SW480 (cell line): ENCODE results near the gene MVP.
A peak's percentile ranks its signal among the peaks of the same experiment; 100 is the strongest.

ENCODE experiments used
- DNase-seq: peaks from one replicate; pipeline ENCODE4 v3.0.0-alpha.2; 2016; ENCODE audit warnings: low spot score

Gene MVP

DNA sequence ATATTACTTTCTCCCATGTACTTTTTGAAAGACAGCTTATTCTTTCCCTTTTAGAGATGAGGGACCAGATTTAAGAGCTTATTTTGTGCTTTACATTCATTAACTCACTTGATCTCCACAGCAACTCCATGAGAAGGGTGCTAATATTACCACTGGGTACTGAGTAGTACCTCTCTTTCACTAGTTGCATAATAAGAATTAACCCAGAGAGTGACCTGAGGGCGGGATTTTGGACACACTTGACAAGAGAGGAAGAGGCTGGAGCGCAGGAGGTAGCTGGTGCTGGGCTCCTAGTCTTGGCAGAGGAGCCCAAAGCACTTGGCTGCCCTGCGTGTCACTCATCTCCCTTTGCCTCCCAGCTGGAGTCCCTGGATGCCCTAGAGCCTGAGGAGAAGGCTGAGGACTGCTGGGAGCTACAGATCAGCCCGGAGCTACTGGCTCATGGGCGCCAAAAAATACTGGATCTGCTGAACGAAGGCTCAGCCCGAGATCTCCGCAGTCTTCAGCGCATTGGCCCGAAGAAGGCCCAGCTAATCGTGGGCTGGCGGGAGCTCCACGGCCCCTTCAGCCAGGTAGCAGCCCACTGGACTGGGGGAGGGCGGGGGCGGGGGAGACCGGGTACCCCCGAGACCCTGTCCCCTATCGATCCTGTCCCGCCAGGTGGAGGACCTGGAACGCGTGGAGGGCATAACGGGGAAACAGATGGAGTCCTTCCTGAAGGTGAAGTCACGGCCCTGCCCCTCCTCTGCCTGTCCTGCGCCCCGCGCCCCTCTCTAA, 15.6 kb upstream of the MVP start:
- DNase-seq = peak; percentile 57

DNA sequence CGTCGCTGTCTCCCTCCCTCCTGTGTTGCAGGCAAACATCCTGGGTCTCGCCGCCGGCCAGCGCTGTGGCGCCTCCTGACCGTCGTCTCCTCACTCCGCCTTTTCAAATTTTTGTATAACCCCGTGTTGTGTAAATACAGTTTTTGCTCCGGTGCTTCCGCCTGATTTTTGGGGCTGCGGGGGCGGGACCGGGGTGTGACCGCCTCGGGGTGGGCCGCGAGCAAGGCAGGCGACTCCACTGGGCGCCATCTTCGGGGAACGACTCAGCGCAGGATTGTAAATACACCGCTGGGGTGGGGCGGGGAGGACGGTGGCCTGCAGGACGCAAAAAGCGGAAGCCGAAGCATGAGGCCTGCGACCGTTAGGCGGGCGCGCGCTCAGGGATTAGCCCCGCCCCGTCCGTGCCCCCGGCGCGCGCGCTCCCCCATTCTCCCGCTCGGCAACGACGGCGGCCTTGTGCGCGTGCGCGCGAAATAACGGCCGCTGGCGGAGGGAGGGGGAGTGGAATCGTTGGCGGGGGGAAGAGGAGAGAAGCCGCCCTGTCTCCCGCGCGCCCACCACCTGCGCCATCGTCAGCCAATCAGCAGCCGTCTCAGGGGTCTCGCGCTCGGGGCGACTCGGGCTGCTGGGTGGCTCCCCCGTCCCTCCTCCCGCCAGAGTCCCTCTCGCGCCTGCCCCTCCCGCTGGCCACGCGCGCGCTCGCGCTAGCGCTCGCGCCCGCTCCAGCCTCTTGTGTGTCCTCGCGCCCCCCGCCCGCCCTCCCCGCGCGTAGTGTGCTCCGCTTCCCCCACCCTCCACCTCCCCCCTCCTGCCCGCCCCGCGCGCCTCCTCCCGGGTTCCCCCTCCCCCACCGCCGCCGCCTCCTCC, 14.8 kb upstream of the MVP start:
- peak; percentile 94 for DNase-seq

DNA sequence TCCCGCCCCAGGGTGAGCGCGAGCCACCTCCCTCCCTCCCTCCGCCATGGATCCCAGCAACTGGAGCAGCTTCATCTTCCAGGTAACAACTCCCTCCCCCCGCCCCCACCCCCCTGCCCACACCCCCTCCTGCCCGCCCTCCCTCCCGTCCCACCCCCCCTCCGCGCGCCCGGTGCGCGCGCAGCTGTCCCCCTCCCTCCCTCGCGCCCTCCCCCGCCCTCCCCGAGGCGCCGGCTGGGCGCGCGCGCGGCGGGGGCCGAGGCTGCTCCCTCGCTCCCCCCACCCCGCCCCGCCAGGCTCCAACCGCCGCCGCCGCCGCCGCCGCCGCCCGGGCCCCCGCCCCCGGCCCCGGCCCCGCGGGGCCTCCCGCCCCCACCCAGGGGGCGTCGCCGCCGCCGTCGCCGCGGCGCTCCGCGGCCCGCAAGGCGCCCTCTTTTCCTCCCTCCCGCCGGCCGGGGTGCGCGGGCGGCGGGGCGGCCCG, 14.1 kb upstream of the MVP start, which contains the start of gene MAZ:
Gene MAZ, plus strand, starts transcription at position 431 of the 481 bp plus-strand sequence. CDS start 173 bp downstream, outside the sequence.
- peak; percentile 89 for DNase-seq

DNA sequence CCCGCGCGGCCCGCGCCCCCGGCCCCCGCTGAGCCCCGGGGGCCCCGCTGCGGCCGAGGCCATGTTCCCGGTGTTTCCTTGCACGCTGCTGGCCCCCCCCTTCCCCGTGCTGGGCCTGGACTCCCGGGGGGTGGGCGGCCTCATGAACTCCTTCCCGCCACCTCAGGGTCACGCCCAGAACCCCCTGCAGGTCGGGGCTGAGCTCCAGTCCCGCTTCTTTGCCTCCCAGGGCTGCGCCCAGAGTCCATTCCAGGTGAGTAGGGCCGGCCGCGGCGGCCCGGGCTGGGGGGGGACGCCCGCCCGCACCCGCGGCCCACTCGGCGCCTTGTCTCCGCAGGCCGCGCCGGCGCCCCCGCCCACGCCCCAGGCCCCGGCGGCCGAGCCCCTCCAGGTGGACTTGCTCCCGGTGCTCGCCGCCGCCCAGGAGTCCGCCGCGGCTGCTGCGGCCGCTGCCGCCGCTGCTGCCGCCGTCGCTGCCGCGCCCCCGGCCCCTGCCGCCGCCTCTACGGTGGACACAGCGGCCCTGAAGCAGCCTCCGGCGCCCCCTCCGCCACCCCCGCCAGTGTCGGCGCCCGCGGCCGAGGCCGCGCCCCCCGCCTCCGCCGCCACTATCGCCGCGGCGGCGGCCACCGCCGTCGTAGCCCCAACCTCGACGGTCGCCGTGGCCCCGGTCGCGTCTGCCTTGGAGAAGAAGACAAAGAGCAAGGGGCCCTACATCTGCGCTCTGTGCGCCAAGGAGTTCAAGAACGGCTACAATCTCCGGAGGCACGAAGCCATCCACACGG, 13.4 kb upstream of the MVP start:
- peak; percentile 77 for DNase-seq

DNA sequence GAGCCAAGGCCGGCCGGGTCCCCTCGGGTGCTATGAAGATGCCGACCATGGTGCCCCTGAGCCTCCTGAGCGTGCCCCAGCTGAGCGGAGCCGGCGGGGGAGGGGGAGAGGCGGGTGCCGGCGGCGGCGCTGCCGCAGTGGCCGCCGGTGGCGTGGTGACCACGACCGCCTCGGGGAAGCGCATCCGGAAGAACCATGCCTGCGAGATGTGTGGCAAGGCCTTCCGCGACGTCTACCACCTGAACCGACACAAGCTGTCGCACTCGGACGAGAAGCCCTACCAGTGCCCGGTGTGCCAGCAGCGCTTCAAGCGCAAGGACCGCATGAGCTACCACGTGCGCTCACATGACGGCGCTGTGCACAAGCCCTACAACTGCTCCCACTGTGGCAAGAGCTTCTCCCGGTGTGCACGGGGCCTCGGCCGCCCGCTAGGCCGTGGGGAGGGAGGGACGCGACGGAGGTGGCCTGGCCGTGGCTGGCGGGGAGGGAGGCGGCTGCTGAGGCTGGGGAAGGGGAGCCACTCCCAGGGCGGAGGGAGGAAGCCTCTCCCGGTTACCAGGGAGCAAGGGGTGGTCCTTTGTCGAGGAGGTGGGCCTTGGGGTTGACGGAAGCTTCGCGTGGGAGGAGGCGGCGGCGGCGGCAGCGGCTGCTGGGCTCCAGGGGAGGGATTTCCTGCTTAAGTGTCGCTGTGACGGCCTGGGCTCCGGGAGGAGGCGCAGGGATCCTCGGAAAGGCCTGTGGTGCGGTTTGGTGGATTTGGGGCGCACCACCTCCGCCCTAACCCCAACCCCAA, 12.6 kb upstream of the MVP start:
- DNase-seq = peak; percentile 90

DNA sequence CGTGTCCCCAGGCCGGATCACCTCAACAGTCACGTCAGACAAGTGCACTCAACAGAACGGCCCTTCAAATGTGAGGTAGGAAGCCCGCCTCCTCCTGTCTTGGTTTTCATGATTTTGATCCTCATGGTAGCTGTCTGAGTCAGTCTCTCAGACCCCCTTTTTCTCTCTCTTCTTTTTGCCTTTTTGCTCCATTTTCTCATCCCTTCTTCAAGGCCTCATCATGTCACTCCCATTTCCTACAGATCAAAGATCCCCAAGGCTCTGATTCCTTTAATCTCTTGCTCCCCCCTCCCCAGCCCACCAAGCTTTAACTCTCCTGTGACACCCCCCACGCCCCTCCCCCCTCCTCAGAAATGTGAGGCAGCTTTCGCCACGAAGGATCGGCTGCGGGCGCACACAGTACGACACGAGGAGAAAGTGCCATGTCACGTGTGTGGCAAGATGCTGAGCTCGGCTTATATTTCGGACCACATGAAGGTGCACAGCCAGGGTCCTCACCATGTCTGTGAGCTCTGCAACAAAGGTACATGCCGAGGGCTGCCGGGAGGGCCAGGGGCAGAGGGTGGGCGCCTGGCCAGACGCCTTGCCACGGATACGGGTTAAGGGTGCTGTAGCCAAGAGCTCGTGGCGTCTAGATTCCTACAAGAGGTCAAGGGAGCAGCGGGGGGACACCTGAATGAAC, 11.9 kb upstream of the MVP start:
- DNase-seq = no peak

DNA sequence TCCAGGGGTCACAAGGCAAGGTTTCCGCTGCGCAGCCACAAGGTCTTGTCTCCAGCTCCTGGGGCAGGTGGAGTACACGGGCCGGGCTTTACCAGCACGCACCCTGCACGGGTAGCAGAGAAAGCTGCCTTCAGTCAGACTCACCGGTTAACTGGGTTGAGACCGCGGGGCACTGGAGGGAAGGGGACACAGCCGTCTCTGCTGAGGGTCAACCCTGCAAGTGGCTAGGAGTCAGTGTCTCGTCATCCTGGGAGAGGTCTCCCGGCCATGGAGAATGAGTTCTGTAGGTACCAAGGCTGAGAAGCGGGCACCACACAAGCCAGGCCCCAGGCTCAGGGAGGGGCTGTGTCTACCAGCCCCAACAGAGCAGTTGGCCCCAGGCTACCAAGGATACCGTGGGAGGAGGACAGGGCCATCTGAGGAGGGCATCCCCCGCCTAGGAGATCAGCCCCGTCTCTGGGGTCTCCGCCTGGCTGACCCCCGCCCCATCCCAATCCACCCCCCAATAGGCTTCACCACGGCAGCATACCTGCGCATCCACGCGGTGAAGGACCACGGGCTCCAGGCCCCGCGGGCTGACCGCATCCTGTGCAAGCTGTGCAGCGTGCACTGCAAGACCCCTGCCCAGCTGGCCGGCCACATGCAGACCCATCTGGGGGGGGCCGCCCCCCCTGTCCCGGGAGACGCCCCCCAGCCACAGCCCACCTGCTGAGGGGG, 11.1 kb upstream of the MVP start:
- no peak for DNase-seq

DNA sequence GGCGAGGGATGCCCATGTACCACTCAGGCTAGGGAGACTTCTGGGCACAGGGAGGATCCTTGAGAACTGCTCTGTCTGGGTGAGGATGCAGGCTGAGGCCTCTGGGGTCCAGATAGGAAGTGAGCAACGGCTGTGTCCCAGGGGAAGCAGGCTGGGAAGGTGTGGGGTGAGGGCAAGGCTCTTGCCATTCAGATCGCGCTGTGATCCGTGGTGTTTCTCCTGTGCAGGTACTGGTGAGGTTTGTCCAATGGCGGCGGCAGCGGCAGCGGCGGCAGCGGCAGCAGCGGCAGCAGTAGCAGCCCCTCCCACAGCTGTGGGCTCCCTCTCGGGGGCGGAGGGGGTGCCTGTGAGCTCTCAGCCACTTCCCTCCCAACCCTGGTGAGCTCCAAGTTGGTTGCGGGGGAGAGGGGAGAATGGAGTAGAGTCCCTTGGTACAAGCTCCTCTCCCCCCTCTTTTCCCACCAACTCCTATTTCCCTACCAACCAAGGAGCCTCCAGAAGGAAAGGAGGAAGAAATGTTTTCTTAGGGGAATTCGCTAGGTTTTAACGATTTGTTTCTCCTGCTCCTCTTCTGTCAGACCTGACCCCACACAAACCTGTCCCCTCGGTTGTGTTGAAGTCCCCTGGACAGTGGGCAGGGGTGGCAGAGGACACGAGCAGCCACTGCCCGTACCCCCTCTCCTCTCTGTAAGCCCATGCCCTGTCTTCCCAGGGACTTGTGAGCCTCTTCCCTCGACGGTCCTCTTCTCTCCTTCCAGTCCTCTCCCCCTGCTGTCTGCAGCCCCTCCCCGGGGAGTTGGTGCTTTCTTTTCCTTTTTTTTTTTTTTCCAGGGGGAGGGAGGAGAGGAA, 10.2 kb upstream of the MVP start:
- no peak for DNase-seq

DNA sequence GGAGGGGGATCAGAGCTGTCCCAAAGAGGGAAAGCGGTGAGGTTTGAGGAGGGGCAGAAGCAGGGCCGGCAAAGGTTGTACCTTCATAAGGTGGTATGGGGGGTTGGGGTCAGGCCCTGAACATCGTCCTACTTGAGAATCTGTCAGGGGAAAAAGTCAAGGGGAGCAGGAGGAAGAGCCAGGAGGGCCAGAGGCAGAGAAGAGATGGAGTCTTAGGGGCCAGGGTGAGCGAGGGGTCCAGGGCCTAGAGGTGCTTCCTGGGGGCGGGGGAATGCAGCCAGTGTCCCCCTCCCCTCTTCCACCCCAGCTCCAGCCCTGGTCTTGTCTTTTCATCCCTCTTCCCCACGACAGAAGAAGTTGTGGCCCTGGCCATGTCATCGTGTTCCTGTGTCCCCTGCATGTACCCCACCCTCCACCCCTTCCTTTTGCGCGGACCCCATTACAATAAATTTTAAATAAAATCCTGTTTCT, 9.5 kb upstream of the MVP start:
- DNase-seq = no peak

DNA sequence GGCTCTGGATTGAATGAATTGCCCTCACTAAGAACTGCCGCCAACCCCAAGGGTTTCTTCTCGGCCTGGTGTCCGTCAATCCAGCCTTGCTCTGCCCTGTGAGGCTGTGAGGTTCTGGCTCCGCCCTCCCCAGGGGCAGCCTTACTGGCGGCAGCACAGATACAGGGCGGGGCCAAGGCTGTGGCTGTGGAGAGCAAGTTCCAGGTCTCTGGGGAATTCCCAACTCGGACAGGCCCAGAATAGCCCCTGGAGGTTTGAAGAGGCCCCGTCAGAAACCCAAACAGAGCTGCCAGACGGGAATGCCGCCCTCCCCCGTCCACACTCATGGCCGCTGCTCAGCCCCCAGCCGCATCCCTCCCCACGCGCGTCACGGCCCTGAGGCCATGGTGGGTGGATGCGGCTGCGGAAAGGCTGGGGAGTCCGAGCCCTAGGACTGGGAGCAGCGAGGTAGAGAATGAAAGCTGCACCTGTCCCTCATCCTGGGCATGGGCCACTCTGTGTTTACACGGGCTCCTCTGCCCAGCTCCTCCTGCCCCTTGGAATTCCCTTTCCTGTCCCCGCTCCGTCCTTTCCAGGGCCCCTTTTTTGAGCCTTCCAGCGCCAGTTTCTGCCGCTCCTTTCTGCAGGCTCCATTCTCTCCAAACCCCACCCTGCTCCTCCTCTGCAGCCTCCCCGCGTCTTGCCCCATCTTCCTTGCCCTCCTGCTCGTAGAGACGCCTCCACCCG, 8.9 kb upstream of the MVP start:
- DNase-seq = peak; percentile 92

DNA sequence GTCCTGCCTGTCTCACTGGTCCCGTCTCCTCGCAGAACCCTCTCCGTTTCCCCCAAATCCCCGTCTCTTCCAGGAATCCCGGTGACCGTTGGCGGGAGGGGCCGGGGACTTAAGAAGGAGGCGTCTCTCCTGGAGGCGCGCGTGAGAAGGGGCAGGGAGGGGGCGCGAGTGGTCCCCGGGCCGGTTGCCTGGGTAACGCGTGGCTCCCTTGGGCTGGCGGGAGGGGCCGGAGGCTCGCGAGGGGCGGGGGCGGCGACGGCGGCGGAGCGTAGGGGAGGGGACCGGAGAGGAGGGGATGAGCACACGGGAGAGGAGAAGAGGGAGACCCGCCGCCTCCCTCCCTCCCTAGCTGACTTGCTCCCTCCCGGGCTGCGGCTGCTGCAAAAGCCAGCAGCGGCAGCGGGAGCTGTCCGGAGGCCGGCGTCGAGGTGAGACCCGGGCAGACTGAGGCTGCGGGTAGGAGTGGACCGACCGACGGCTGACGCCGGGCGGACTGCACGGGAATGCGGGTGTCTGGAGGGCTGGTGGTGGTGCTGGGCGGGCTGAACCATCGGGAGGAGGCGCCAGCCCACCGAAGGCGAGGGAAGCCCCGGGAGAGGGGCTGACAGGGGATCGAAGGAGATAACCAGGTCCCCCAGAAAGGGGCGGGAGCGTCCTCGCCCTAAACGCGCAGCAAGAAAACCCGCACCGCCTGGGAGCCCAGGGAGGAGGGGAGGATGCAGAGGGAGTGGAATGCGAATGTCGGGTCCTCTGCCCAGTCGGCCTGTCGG, 8.2 kb upstream of the MVP start, which contains the start of gene PRRT2:
Gene PRRT2, plus strand, starts transcription at position 298 of the 770 bp plus-strand sequence. CDS start 862 bp downstream, outside the sequence.
- DNase-seq = no peak

DNA sequence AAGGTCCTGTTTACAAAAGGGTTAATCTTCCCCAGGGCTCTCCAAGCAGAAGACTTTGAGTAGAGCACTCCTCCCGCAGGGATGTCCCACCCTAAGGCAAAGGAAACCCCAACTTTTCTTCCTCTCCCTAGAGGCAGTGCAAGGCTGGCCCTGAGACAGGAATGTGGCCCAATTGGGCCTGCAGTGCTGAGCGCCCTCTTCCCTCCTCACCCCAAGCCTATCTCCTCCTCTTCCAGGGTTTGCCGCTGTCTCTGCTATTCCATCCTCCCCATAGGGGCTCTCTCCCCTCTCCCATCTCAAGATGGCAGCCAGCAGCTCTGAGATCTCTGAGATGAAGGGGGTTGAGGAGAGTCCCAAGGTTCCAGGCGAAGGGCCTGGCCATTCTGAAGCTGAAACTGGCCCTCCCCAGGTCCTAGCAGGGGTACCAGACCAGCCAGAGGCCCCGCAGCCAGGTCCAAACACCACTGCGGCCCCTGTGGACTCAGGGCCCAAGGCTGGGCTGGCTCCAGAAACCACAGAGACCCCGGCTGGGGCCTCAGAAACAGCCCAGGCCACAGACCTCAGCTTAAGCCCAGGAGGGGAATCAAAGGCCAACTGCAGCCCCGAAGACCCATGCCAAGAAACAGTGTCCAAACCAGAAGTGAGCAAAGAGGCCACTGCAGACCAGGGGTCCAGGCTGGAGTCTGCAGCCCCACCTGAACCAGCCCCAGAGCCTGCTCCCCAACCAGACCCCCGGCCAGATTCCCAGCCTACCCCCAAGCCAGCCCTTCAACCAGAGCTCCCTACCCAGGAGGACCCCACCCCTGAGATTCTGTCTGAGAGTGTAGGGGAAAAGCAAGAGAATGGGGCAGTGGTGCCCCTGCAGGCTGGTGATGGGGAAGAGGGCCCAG, 7.3 kb upstream of the MVP start:
- no peak for DNase-seq

DNA sequence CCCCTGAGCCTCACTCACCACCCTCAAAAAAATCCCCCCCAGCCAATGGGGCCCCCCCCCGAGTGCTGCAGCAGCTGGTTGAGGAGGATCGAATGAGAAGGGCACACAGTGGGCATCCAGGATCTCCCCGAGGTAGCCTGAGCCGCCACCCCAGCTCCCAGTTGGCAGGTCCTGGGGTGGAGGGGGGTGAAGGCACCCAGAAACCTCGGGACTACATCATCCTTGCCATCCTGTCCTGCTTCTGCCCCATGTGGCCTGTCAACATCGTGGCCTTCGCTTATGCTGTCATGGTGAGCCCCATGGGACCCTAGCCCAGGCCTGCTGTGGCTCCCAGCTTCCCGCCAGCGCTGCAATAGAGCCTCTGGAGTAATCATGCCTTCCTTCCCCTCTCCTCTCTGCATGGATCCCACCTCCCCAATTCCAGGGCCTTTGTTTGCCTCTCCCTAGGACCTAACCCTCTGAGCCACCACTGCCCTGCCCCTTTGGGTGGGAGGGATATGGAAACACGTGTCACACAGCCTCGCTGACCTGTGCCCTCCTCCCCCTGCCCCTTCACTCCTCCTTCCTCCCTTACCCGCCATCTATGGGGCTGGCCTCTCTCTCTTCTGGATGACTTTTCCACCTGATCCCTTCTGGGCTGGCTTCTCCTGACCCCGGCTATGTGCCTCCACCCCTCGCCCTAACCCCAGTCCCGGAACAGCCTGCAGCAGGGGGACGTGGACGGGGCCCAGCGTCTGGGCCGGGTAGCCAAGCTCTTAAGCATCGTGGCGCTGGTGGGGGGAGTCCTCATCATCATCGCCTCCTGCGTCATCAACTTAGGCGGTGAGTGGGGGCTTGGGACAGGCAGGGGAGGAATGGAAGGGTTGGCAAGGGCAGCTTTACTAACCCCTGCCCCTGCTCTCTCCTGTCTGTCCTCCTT, 6.4 kb upstream of the MVP start:
- DNase-seq = no peak

DNA sequence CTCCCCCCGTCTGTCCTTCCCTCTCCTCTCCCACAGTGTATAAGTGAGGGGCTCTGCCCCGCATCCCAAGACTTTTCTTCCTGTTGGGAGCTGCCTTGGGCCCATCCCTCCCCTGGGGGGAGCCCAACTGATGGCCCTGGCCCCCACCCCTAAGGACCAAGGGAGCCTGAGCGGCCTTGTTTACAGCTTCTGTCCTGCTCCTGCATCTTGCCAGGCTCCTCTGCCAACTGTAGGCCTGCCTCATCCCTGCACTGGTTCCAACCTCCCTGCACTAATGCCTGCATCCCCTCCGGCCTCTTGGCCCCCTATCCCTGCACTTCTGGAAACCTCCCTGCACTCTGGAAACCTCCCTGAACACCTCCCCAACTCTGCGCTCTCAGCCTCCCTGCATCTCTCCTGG, 5.7 kb upstream of the MVP start:
- no peak for DNase-seq

DNA sequence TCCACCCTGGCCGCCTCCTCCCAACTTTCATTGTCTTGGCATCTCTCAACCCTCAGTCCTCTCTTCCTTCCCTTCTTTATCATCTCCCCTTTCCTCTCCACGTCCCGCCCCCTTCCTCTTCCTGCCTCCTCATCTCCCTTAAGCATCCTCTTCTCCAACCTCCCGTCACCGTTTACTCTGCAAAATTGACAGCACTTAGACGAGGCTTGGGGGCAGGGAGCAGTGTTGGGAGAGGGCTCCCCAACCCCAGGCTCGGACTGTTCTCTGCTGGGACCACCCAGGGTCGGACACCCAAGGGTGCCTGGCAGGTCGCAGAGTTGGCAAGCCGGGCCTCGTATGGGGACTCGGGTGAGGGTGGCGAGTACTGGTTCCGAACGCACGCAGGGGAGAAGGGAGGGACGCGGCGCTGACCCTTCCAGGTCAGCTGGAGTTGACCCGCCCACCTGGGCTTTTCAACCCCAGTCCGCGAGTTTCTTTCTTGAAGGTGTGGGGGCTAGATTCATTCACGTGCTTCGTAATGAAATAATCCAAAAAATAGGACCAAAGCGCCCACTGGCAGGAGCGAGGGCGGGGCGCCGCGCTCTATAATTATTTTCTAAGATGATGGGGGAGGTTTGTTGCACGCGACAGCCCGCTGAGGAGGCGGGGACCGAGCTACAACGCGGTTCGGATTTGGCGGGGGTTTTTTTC, 5.1 kb upstream of the MVP start:
- DNase-seq = no peak
